ENCODE measurements around the gene FXYD2.

The FXYD2 gene

GRCh38 chr11:117822074-117823033 lies 2.2 kb downstream of the FXYD2 start:
- TF ChIP-seq ZFX (IDR thresholded peaks at IDR 0.05) (no peak), CTCF (conservative IDR thresholded peaks at IDR 0.05) (peak; percentile 80)
- no peak overlapping the region for H3K27ac ChIP-seq

GRCh38 chr11:117821431-117821830 lies 3.1 kb downstream of the FXYD2 start:
- TF ChIP-seq CTCF (conservative IDR thresholded peaks at IDR 0.05) (no peak), ZFX (IDR thresholded peaks at IDR 0.05) (no peak)
- H3K27ac ChIP-seq, result no peak overlapping the region

GRCh38 chr11:117820516-117820915 lies 4.0 kb downstream of the FXYD2 start:
- no peak for TF ChIP-seq ZFX (IDR thresholded peaks at IDR 0.05)
- no peak for TF ChIP-seq CTCF (conservative IDR thresholded peaks at IDR 0.05)

GRCh38 chr11:117820071-117820470 lies 4.5 kb downstream of the FXYD2 start:
- TF ChIP-seq CTCF (conservative IDR thresholded peaks at IDR 0.05) (no peak), ZFX (IDR thresholded peaks at IDR 0.05) (no peak)

More at GRCh38 chr11:117820516-117820915, 4.0 kb downstream of the FXYD2 start:
- no peak overlapping the region for H3K27ac ChIP-seq

GRCh38 chr11:117819096-117820040 lies 5.2 kb downstream of the FXYD2 start:
- H3K27ac ChIP-seq, result no peak overlapping the region
- TF ChIP-seq ZFX (IDR thresholded peaks at IDR 0.05) (no peak), CTCF (conservative IDR thresholded peaks at IDR 0.05) (peak; percentile 73)

More at GRCh38 chr11:117820071-117820470, 4.5 kb downstream of the FXYD2 start:
- no peak overlapping the region for H3K27ac ChIP-seq

GRCh38 chr11:117818041-117818873 lies 6.3 kb downstream of the FXYD2 start:
- H3K27ac ChIP-seq, result no peak overlapping the region

More at GRCh38 chr11:117818041-117818873, 6.3 kb downstream of the FXYD2 start:
- TF ChIP-seq CTCF (conservative IDR thresholded peaks at IDR 0.05), result no peak; the same call in none of the 2 replicates
- TF ChIP-seq ZFX (IDR thresholded peaks at IDR 0.05), result no peak
